ENCODE results near the gene CHGA.

- TF ChIP-seq CTCF (IDR thresholded peaks at IDR 0.05) (no peak), JUN (CRISPR knock-in tag; IDR thresholded peaks at IDR 0.05) (no peak), MAX (CRISPR knock-in tag; IDR thresholded peaks at IDR 0.05) (no peak), ESRRA (CRISPR knock-in tag; IDR thresholded peaks at IDR 0.05; ENCODE audit: borderline replicate concordance) (no peak), FOXK1 (CRISPR knock-in tag; IDR thresholded peaks at IDR 0.05) (no peak), NFYB (CRISPR knock-in tag; conservative IDR thresholded peaks at IDR 0.05; ENCODE audit: low read depth) (no peak), SP1 (CRISPR knock-in tag; conservative IDR thresholded peaks at IDR 0.05) (no peak), ATF3 (CRISPR knock-in tag; conservative IDR thresholded peaks at IDR 0.05) (no peak), IRF1 (CRISPR knock-in tag; IDR thresholded peaks at IDR 0.05) (no peak), SMAD3 (CRISPR knock-in tag; IDR thresholded peaks at IDR 0.05; ENCODE audit: borderline replicate concordance) (no peak)
Observed at GRCh38 chr14:92926180-92926845, 3.4 kb downstream of the CHGA start.
